Stimulated activated CD8-positive, alpha-beta memory T cell treated with anti-CD3 and anti-CD28 coated beads, Interleukin-12 subunit alpha, Interleukin-12 subunit beta, amount 100 ng/mL, for 24 hours (primary cell): Measurements from ENCODE around the gene RBM18.

Experiments
- DNase-seq: peaks from one replicate; pipeline ENCODE4 v3.0.0-alpha.2; 2020; ENCODE audit errors: extremely low read depth

Gene RBM18

GRCh38 chr9:122264360-122265148 is at the start of gene RBM18, which contains the start of gene MRRF:
TSS of gene RBM18 (minus strand) at chr9:122264840. CDS start at chr9:122261492, 3,348 bp downstream.
TSS of gene MRRF (plus strand) at chr9:122264882. CDS start at chr9:122270892, 6,010 bp downstream.
- peak; percentile 61 for DNase-seq

DNA sequence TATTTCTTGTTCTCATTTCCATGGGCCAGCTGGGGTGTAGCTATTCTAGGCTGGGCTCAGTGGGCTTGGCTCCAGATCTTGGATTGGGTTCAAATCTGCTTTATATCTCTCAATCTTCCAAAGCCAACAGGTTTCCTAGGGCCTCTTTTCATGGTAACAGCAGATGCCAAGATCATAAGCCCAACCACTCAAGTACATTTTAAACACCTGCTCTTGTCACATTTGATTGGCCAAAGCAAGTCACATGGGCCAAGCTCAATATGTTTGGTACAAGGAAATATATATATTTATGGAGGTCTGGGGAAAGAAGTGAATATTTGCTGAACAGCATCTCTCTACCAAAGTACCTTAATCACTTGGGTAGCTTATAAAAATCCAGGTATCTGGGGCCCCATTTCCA is 49.5 kb upstream of the RBM18 start:
- no peak for DNase-seq

DNA sequence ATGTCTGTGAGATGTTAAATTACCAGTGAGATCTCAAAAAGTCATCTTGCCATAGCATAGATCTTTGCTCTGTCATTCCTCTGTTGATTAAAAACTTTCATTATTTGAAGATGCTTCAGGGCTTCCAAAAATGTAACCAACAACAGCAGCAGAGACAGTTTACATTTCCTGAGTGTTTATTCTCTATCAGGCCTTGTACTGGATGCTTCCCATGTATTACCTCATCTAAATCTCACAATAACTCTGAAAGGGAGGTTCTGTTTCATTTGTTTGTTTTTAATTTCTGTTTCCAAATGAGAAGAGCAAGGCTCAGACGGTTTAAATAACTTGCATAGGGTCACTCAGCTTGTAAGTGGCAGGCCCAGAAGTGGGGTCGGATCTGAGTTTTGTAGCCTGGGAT is 45.2 kb upstream of the RBM18 start:
- no peak for DNase-seq

DNA sequence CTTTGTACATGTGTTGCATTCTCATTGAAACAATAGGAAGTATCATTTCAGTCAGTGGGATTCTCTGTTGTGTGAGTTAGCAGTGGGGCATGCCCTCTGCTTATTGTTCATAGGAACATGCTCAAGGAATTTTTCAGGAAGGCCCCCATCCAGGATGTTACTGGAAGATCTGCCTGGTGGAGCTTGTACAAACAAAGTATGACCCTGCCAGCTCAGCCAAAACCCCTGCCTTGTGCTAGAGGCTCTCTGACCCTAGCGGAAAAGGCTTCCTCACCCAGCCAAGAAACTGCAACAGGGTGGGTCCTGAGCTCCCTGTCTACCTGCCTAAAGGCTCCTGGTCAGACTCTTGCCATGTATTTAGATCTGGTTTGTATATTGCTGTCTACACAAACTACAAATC is 43.3 kb upstream of the RBM18 start:
- no peak for DNase-seq

GRCh38 chr9:122307061-122307460 is 42.4 kb upstream of the RBM18 start:
- DNase-seq: no peak

GRCh38 chr9:122302237-122303093 is 37.8 kb upstream of the RBM18 start:
- DNase-seq: no peak

- DNase-seq: no peak
These were observed 32.9 kb upstream of the RBM18 start for GRCh38 chr9:122297512-122297911.

DNA sequence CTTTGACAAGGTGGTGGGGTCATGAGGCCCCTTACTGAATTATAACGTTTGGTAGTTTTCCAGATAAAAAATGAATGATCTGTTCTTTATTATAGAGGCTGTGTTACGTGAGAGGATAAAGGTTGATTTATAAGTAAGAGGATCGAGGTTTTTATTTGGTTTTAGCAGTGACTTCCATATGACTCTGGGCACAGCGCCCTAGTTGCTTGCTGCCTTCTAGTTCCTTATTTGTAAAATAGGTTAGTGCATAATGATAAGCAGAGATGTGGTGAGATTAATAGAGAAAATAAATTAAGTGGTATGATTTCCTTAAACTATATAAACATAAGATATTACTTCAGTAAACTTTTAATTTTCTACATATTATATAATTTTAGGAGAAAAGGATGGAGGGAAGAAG is 29.9 kb upstream of the RBM18 start:
- no peak for DNase-seq

DNA sequence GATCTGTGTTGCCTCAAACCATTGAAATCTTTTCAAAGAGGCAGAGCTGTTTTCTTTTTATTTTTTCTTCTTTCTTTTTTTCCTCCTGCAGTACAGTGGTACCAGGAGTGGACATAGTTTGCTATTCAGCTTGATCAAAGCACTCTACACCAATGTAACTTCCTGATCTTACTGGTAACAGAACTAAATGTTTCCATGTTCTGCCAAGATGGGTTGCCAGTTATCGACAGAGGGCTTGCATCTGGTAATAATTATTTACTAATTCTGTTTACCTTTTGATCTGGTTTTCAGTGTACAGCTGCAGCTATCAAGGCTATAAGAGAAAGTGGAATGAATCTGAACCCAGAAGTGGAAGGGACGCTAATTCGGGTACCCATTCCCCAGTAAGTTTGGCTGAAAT is 26.8 kb upstream of the RBM18 start:
- no peak for DNase-seq

- no peak for DNase-seq
These were observed 22.6 kb upstream of the RBM18 start for GRCh38 chr9:122287214-122287720.

DNA sequence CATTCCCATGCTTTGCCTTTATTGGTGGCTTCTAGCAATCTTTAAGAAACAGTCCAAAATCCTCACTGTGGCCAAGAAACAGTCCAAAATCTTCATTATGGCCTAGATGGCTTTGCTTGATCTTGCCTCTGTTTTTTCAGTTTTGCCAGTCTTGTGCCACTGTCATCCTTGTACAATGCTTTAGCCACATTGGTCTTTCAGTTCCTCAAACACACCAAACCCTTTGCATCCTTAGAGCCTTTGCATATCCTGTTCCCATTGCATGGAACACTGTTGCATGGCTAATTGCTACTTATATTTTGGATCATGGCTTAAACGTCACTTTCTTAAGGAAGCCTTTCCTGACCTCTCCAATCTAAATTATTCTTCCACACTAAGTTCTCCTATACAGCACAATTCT is 22.1 kb upstream of the RBM18 start:
- DNase-seq: no peak

DNA sequence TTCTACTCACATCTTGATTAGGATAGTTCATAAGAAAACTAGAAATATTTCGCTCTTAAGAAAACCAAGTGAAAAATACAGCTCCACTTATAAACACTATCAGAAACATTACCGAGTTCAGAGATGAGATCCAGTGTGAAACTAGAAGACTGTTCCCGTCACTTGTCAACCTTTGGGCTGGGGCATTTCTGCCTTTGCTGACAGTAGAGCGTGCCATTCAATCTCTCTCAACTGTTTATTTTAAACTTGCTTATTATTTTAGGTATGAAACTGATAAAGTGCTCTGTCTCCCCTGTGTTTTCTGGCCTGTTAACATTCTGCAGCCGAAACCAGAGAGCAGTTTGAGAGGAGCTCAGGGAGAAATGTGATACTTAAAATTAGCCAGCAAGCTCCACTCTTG is 16.7 kb upstream of the RBM18 start:
- no peak for DNase-seq

DNA sequence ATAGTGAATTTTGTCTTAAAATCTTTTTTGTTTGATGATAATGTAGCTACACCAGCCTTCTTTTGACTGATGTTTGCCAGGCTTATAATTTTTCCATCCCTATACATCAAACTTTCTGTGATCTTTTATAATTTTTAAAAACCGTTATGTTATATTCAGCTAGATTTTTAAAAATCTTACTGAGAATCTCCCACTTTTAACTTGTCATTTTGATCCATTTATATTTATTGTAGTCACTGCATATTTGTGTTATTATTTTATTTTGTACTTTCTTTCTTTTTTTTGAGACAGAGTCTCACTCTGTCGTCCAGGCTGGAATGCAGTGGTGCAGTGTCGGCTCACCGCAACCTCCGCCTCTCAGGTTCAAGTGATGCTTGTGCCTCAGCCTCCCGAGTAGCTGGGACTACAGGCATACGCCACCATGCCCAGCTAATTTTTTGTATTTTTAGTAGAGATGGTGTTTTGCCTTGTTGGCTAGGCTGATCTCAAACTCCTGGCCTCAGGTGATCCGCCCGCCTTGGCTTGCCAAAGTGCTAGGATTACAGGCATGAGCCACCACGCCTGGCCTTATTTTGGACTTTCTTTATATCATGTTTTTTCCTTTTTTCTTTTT is 12.8 kb upstream of the RBM18 start:
- no peak for DNase-seq

- DNase-seq: no peak
These were observed 11.5 kb upstream of the RBM18 start for GRCh38 chr9:122276096-122276495.

DNA sequence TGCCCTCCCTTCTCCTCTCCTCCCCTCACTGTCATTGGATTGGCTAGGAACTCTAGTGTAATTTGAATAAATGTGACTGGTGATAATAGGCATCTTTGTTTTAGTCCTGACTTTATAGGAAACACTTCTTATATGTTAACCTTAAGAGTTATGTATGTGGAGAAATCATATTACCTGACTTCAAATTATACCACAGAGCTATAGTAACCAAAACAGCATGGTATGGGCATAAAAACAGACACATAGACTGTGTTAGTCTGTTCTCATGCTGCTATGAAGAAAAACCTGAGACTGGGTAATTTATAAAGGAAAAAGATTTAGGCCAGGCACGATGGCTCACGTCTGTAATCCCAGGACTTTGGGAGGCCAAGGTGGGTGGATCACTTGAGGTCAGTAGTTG is 9.4 kb upstream of the RBM18 start:
- no peak for DNase-seq

- no peak for DNase-seq
These were observed 3.6 kb upstream of the RBM18 start for GRCh38 chr9:122268041-122268814.

GRCh38 chr9:122265149-122265915 is 692 bp upstream of the RBM18 start:
- no peak for DNase-seq

GRCh38 chr9:122263699-122264349 is 816 bp downstream of the RBM18 start:
- DNase-seq: no peak

- DNase-seq: no peak
These were observed 2.6 kb downstream of the RBM18 start for GRCh38 chr9:122262073-122262472.

DNA sequence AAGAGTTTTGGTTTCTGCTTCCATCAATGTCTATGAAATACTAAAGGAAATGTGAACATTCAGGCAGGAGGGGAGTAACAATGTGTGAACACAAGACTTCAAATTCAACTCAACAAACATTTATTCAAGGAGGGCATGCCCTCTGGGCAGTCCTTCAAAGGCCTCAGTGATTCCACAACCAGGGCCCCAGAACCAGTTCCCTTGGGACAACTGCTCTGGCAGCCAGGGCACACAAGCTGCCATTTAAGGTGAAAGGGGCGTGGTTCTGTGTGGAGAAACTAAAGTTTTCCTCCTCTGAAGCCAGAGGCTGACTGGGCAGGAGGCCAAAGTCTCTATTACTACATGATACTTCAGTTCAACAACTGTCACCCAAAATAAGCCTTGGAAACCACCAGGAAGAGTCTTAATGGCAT is 3.2 kb downstream of the RBM18 start:
- DNase-seq: no peak
